MCF 10A (cell line): Measurements from ENCODE around the gene ELANE. TPM values are rescaled to one million over a fixed set of nuclear protein-coding genes. Genes with fewer than 3 reads are reported as not detected.

ENCODE experiments used
- BruUV-seq: library from RNA; stranded (reverse); fragments of 400-500 nt; replicated peaks from 2 replicates; lab custom pipeline; 2021; lab: Mats Ljungman, UMichigan
- CTCF ChIA-PET: fragments of 300-600 bp; sonication (Branson Sonifier 250); formaldehyde crosslinking; extraction: SDS; loops from one replicate; lab custom pipeline; 2021; ENCODE audit warnings: antibody characterized with exemption, inconsistent platforms; lab: Yijun Ruan, JAX
- POLR2A ChIA-PET: fragments of 300-600, 350-650 bp; sonication (Branson Sonifier 250); formaldehyde crosslinking; extraction: SDS; loops from one replicate; lab custom pipeline; 2020; ENCODE audit warnings: antibody characterized with exemption, inconsistent platforms; lab: Yijun Ruan, JAX
- DNase-seq: peaks from one replicate; pipeline ENCODE4 v3.0.0-alpha.2; 2018; ENCODE audit not compliant: unreplicated experiment
- H3K27ac Mint-ChIP-seq: one replicate; pipeline ENCODE4 v1.8.0; 2022; ENCODE audit warnings: mild to moderate bottlenecking, low read depth, mixed read lengths; ENCODE audit not compliant: unreplicated experiment
- H3K27me3 Mint-ChIP-seq: one replicate; pipeline ENCODE4 v1.8.0; 2022; ENCODE audit warnings: mixed read lengths; ENCODE audit not compliant: insufficient read depth, unreplicated experiment
- H3K36me3 Mint-ChIP-seq: one replicate; pipeline ENCODE4 v1.8.0; 2022; ENCODE audit warnings: mild to moderate bottlenecking, moderate library complexity, mixed read lengths; ENCODE audit not compliant: insufficient read depth, unreplicated experiment
- H3K4me1 Mint-ChIP-seq: one replicate; pipeline ENCODE4 v1.8.0; 2022; ENCODE audit warnings: mixed read lengths; ENCODE audit not compliant: insufficient read depth, unreplicated experiment
- H3K4me3 Mint-ChIP-seq: one replicate; pipeline ENCODE4 v1.8.0; 2022; ENCODE audit warnings: mild to moderate bottlenecking, moderate library complexity, mixed read lengths; ENCODE audit not compliant: unreplicated experiment
- H3K9me3 Mint-ChIP-seq: one replicate; pipeline ENCODE4 v1.8.0; 2022; ENCODE audit warnings: mixed read lengths; ENCODE audit not compliant: unreplicated experiment
- intact Hi-C: fragments of 100-400 bp; cut with micrococcal nuclease; formaldehyde crosslinking; loops from 2 replicates; pipeline ENCODE4 v1.14.1; 2022
- total RNA-seq: library from RNA; stranded (reverse); gene quantifications from 2 replicates; pipeline ENCODE4 v1.2.3, GENCODE V29; 2022
- TF ChIP-seq, protein P1 (sequence below): fragments of 200-600 bp; IDR thresholded peaks from one replicate; pipeline ENCODE4 v1.8.0; 2022; ENCODE audit warnings: antibody characterized with exemption, mild to moderate bottlenecking; ENCODE audit not compliant: unreplicated experiment

ELANE gene
- total RNA-seq, 1 experiment from 2014 or later = not detected

DNA sequence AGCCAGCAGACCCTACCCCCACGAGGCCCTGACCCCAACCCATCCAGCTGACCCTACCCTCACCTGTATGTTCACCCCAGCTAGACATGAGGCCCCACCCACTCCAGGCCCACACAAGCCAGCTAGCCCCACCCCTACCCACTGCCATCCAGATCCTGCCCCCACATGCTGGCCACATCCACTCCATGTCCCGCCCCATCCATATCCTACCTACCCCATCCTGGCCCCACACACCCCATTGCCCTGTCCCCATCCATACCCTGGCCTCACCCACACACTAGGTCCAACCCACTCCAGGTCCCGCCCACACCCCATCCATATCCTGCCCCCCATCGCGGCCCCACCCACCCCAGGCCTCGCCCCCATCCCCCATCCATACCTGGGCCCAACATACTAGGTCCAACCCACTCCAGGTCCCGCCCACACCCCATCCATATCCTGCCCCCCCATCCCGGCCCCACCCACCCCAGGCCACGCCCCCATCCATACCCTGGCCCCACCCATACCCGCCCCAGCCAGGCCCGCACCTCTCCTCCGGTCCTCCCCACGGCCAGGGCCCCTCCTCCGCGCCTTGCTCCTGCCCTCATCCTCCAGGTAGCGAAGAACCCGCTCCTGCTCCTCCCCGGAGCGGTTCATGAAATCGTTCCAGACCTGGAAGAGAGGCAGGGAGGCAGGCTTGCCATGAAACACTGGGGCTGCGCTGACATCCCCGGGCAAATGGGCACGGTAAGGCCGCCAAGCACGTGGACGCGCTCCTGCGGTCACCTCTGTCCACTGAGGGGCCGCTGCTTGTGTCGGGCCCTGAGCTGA, 48.4 kb downstream of the ELANE start:
- no peaks in the 10 kb centered on the region for H3K9me3 Mint-ChIP-seq
- intact Hi-C loops = no loop called here
- peaks cover 32% of the 10 kb centered on the region for H3K36me3 Mint-ChIP-seq
- no peaks in the 10 kb centered on the region for H3K4me1 Mint-ChIP-seq
- CTCF ChIA-PET = interaction anchor here (0.5 kb wide), 1 partner anchor 91 kb away, joined by 3 read pairs; no protein-coding TSS in a partner anchor
- TF ChIP-seq, protein P1, sequence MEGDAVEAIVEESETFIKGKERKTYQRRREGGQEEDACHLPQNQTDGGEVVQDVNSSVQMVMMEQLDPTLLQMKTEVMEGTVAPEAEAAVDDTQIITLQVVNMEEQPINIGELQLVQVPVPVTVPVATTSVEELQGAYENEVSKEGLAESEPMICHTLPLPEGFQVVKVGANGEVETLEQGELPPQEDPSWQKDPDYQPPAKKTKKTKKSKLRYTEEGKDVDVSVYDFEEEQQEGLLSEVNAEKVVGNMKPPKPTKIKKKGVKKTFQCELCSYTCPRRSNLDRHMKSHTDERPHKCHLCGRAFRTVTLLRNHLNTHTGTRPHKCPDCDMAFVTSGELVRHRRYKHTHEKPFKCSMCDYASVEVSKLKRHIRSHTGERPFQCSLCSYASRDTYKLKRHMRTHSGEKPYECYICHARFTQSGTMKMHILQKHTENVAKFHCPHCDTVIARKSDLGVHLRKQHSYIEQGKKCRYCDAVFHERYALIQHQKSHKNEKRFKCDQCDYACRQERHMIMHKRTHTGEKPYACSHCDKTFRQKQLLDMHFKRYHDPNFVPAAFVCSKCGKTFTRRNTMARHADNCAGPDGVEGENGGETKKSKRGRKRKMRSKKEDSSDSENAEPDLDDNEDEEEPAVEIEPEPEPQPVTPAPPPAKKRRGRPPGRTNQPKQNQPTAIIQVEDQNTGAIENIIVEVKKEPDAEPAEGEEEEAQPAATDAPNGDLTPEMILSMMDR = no peak
- BruUV-seq = no TSS peak
- H3K4me3 Mint-ChIP-seq = no peak overlapping the region
- no peak overlapping the region for H3K27ac Mint-ChIP-seq
- peak; percentile 31 for DNase-seq
- no peaks in the 10 kb centered on the region for H3K27me3 Mint-ChIP-seq
- POLR2A ChIA-PET = interaction anchor here (0.7 kb wide), 1 partner anchor 10 kb away, joined by 3 read pairs; no protein-coding TSS in a partner anchor

DNA sequence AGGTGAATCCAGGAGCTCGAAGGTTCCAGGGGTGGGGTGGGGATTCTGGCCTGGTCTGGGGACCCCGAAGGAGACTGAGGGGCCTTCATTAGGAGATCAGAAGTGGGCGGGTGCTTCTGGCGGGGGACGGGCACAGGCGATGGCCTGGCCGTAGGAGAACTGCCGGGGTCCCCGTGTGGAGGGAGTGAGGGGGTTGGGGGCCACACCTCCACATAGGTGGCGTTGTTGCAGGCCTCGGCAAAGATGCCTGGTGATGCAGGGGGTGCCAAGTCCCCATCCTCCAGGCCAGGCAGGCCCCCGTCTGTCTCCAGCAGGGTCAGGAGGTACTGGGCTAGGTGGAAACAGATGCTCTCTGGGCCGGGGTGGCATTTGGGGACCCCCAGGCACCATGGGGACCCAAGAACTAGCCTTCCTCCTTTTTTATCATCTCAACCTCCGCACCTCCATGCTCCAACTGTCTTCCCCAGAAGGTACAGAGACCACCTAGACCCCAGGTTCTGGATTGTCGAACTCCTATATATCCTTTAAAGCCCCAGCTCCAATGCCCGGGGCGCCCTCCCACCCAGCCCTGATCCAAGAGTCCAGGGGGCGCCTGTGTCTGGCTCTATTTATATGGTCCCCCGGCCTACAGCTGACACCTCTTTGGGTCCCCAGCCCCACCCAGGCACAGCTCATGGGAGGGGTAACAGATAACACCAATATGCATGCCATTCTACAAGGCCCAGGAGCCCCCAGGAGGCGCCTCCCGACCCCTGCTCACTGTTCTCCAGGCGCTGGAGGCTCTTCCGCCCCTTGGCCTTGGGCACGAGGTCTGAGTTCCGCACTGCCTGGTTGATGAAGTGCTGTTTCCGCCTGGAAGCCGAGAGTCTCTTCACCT, 49.4 kb downstream of the ELANE start:
- Mint-ChIP-seq H3K4me3 (no peak overlapping the region), H3K27ac (no peak overlapping the region), H3K27me3 (no peaks in the 10 kb centered on the region), H3K9me3 (no peaks in the 10 kb centered on the region), H3K36me3 (peaks cover 36% of the 10 kb centered on the region), H3K4me1 (no peaks in the 10 kb centered on the region)
- intact Hi-C loops = no loop called here
- no TSS peak for BruUV-seq
- DNase-seq = no peak
- ChIA-PET CTCF (no interaction called here), POLR2A (interaction anchor here (0.6 to 1.5 kb wide), 3 partner anchors 8 to 269 kb away, joined by 3 to 5 read pairs (median 3); partner anchors contain the start of genes MED16 and RNU6-9)
- TF ChIP-seq, protein P1 = no peak

DNA sequence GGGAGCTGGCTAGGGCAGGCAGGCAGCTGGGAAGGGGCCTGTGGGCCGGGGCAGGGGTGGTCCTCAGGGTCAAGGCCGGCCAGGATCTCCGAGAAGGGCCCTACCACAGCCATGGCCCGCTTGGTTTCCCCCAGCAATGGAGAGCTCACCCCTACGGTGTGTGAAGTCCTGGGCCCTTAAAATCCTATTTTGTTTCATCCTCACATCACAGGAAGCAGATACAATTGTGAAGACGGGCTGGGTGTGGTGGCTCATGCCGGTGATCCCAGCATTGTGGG, 49.9 kb downstream of the ELANE start:
- H3K27me3 Mint-ChIP-seq = no peaks in the 10 kb centered on the region
- DNase-seq = no peak
- ChIA-PET CTCF (no interaction called here), POLR2A (interaction anchor here (0.6 to 1.5 kb wide), 2 partner anchors 9 to 270 kb away, joined by 3 to 5 read pairs; partner anchors contain the start of genes MED16 and RNU6-9)
- no peaks in the 10 kb centered on the region for H3K4me1 Mint-ChIP-seq
- no peak overlapping the region for H3K27ac Mint-ChIP-seq
- H3K9me3 Mint-ChIP-seq = no peaks in the 10 kb centered on the region
- peaks cover 32% of the 10 kb centered on the region for H3K36me3 Mint-ChIP-seq
- no TSS peak for BruUV-seq
- H3K4me3 Mint-ChIP-seq = no peak overlapping the region
- intact Hi-C loops = no loop called here
- TF ChIP-seq, protein P1 = no peak
